GM18861 (cell line): ENCODE measurements around the gene LTB4R2.

Source experiments
- ATAC-seq: cut with Tn5 transposase; IDR thresholded peaks from one replicate; pipeline ENCODE4 v1.9.1; 2021; ENCODE audit not compliant: unreplicated experiment

The LTB4R2 gene

GRCh38 chr14:24277071-24277470, 32.9 kb upstream of the LTB4R2 start:
- no peak for ATAC-seq

GRCh38 chr14:24277606-24278321, 32.2 kb upstream of the LTB4R2 start:
- ATAC-seq: no peak

- ATAC-seq: no peak
Measured at GRCh38 chr14:24278424-24278823, 31.5 kb upstream of the LTB4R2 start.

GRCh38 chr14:24279301-24280186, 30.4 kb upstream of the LTB4R2 start:
- ATAC-seq: peak; percentile 74

- no peak for ATAC-seq
Measured at GRCh38 chr14:24280797-24281460, 29.0 kb upstream of the LTB4R2 start.

- no peak for ATAC-seq
Measured at GRCh38 chr14:24281636-24282035, 28.3 kb upstream of the LTB4R2 start.

GRCh38 chr14:24282736-24283135, 27.2 kb upstream of the LTB4R2 start:
- no peak for ATAC-seq

GRCh38 chr14:24283796-24284460, 26.0 kb upstream of the LTB4R2 start:
- no peak for ATAC-seq

GRCh38 chr14:24284501-24285035, 25.4 kb upstream of the LTB4R2 start:
- no peak for ATAC-seq

GRCh38 chr14:24285351-24285750, 24.6 kb upstream of the LTB4R2 start:
- no peak for ATAC-seq

- no peak for ATAC-seq
Measured at GRCh38 chr14:24286996-24287395, 22.9 kb upstream of the LTB4R2 start.

- ATAC-seq: peak; percentile 83
Measured at GRCh38 chr14:24289649-24290280, 20.2 kb upstream of the LTB4R2 start.

GRCh38 chr14:24290746-24291145, 19.2 kb upstream of the LTB4R2 start:
- ATAC-seq: no peak

GRCh38 chr14:24291446-24292117, 18.4 kb upstream of the LTB4R2 start:
- no peak for ATAC-seq

- ATAC-seq: no peak
Measured at GRCh38 chr14:24292118-24292807, 17.7 kb upstream of the LTB4R2 start.

- ATAC-seq: no peak
Measured at GRCh38 chr14:24293525-24293924, 16.4 kb upstream of the LTB4R2 start.

GRCh38 chr14:24296341-24297157, 13.4 kb upstream of the LTB4R2 start:
- ATAC-seq: peak; percentile 60

GRCh38 chr14:24297190-24297964, 12.6 kb upstream of the LTB4R2 start:
- peak; percentile 15 for ATAC-seq
